Right kidney (tissue), 1 donor: ENCODE results near the gene SGSM1.
A peak's percentile ranks its signal among the peaks of the same experiment; 100 is the strongest.
"Not testable (repeated sequence)": the region's sequence is repeated elsewhere in the genome, so short reads cannot be mapped to it uniquely, and the experiment has no call there.

ENCODE experiments used
- DNase-seq: peaks from one replicate; pipeline ENCODE4 v3.0.0-alpha.2; 2016

Gene SGSM1

DNA sequence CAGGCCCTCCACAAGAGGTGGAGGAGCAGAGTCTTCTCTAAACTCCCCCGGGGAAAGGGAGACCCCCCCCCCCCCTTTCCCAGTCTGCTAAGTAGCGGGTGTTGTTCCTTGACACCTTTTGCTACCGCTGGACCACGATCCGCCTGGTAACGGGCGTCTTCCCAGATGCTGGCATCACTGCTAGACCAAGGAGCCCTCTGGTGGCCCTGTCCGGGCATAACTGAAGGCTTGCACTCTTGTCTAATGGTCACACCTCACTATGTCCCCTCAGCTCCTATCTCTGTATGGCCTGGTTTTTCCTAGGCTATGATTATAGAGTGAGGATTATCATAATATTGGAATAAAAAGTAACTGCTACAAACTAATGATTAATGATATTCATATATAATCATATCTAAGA, 31.5 kb downstream of the SGSM1 start:
- not testable (repeated sequence) for DNase-seq

GRCh38 chr22:24841261-24841660, 35.2 kb downstream of the SGSM1 start:
- DNase-seq, result no peak

DNA sequence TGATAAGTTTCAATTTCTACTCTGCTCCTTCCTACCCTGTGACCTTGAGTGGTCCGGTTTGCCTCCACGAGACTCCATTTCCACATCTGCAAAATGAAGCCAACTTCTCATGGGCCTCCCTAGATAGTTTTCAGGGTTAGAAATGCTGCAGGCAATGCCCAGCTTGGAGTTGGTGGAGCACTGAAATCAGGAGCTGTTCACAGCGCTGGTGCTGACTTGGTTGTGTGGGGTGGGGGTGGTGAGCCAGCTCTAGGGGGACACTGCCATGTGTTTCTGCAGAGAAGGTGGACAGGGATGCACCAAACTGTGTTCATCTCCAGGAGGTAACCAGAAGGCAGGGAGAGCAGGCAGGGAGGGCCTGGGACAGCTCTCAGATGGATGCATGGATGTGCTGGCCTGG, 37.0 kb downstream of the SGSM1 start:
- no peak for DNase-seq

GRCh38 chr22:24845041-24845898, 39.3 kb downstream of the SGSM1 start:
- DNase-seq, result no peak

- no peak for DNase-seq
Observed at GRCh38 chr22:24847490-24847889, 41.5 kb downstream of the SGSM1 start.

DNA sequence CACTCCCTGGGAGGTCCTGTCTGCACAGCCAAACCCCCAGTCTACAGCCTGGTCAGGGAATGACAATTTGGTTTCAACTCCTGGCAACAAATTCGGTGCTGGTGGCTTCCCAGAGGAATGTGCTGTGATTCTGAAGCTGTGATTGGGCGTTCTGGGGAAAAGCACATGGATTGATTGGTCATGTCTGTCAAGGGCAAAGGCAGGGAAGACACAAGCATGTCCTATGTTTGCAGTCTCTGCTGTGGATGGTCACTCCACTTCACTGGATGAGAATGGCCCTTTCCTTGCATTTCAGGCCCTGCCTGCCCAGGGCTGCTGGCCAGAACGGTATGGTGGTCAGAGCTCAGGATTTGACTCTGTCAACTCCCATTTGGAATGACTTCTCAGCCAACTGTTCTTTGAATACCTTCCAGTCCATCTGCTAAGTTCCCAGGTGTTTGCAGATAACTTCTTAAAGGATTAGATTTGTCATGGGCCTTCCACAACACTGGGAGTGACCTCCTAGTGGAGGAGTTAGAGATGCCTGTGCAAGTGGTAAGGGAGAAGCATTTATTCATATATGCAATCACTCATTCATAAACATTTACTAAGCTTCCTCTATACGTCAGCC, 42.7 kb downstream of the SGSM1 start:
- DNase-seq, result no peak

DNA sequence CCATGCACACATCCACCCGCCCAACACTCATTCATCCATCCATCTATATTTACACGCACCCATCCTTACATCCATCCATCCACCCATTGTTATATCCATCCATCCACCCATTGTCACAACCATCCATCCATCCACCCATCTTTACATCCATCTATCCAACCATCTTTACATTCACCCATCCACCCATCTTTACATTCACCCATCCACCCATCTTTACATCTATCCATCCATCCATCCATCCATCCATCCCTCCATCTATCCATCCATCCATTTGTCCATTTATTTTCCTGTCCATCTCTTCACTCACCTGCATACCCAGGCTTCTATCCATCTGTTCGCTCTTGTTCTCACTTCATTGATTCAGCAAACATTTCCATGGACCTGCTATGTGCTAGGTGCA, 49.8 kb downstream of the SGSM1 start:
- DNase-seq, result no peak

- no peak for DNase-seq
Observed at GRCh38 chr22:24857576-24857975, 51.6 kb downstream of the SGSM1 start.

- no peak for DNase-seq
Observed at GRCh38 chr22:24859587-24859986, 53.6 kb downstream of the SGSM1 start.

GRCh38 chr22:24865508-24865907, 59.5 kb downstream of the SGSM1 start:
- DNase-seq, result no peak

DNA sequence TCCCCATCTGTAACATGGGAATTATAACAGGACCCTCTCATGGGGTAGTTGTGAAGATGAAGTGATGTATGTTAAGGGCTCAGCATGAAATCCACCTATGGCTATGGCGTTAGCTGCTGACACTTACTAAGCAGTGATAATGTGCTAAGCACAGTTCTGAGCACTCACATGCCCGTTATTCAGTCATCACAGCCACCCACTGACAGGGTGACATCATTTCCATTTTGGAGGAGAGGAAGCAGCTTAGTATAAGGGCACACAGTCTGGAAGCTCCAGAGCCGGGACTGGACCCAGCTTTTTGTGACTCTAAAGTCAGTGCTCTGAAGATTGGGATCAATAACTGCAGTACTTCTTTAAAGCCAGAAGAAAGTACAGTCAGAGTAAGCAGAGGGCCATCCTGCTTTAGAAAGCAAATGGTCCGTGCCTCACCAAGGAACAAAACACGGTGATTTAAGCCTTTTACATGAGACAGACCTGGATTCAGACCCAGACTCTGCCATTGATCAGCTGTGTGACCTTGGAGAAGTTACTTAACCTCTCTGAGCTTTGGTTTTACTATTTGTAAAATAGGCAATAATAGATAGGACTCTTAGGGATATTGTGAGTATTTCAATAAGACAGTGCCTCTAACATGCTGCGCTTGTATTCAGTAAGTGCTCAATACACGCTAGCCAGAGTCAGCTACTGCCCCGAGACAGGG, 61.5 kb downstream of the SGSM1 start:
- DNase-seq, result no peak

DNA sequence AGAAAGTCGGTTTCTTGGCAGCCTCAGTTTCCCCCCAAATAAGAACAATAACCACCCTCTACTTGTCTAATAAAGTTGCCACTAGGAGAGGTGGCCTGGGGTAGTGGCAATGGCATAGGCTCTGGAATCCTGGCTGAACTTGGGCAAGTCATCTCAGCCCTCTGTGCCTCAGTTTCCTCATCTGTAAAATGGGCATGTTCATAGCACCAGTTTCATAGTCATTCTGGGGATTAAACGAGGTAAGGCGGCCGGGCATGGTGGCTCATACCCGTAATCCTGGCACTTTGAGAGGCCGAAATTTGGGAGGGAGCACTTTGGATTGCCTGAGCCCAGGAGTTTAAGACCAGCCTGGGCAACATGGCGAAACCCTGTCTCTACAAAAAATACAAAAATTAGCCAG, 63.0 kb downstream of the SGSM1 start:
- DNase-seq, result no peak

GRCh38 chr22:24871611-24872205, 65.7 kb downstream of the SGSM1 start:
- DNase-seq, result no peak

- no peak for DNase-seq
Observed at GRCh38 chr22:24873226-24873625, 67.2 kb downstream of the SGSM1 start.

DNA sequence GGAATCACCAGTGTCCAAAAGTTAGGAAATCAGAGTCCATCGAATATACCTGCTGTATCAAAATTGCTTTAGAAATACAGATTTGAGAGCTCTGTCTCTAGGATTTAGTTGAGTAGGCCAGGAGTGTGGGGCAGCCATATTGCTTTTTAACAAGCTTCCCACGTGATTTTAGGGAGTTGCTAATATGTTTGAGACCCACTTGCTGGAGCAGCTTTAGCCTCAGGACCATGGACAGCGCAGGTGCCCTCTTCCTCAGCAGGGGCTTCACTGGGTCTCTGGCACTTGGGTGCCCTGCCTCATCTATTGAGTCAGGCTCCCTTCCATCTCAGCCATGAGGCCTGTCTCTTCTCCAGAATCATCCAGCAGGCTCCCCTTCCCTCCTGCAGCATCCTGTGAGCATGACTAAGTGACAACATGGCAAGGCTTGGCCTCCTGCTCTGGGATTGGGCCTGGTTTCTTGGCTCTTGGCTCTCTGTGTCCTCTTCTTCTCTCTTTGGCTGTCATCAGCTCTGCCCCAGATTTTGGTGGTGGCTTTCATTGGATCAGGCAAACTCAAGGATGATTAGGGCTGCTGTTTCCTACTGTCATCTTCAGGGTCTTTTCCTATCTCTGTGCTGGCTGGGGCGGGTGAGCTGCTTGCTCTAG, 70.0 kb downstream of the SGSM1 start:
- DNase-seq, result peak; percentile 17

DNA sequence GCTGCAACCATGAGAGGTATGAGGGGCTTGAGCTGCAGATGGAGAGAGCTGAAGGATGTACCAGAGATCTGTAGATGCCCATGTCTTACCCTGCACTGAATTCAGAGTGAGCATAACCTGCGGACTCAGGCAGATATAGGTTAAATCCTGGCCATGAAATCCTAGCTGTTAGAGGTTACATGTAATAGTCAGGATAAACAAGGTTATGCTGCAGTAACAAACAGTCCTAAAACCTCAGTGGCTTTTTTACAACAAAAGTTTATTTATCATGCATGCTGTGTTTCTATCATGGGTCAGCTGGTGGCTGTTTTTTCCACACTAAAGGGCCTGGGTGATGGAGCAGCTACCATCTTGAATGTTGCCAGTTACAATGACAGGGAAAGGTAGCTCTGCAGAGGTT, 70.7 kb downstream of the SGSM1 start:
- no peak for DNase-seq

DNA sequence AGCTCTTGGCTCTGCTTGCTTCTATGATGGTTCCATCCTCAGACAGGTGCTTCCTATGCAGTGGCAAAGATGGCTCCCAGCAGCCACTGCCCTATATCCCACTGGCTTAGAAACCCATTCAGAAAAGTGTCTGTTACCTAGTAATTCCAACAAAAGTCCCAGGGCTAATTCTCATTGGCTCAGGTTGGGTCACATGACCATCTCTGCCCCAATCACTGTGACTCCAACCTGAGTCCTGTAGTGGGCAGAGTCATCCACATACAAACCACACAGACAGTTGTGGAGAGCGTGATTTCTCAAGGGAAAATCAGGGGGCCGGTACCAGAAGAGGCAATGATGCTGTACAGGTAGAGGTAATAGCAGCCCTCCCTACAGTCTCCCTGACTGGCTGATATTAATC, 73.0 kb downstream of the SGSM1 start:
- DNase-seq, result no peak

GRCh38 chr22:24883432-24883831, 77.4 kb downstream of the SGSM1 start:
- DNase-seq, result no peak

DNA sequence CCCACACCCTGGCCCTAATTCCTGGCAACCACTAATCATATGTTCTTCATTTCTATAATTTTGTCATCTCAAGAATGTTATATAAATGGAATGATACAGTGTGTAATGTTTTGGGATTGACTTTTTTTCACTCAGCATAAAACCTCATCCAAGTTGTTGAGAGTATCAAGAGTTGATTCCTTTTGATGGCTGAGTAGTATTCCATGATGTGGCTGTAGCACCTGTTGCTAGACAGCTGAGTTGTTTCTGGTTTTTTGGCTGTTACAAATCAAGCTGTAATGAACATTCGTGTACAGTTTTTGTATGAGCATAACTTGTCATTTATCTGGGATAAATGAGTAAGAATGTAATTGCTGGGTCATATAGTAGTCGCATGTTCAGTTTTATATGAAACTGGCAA, 81.2 kb downstream of the SGSM1 start:
- DNase-seq, result no peak

DNA sequence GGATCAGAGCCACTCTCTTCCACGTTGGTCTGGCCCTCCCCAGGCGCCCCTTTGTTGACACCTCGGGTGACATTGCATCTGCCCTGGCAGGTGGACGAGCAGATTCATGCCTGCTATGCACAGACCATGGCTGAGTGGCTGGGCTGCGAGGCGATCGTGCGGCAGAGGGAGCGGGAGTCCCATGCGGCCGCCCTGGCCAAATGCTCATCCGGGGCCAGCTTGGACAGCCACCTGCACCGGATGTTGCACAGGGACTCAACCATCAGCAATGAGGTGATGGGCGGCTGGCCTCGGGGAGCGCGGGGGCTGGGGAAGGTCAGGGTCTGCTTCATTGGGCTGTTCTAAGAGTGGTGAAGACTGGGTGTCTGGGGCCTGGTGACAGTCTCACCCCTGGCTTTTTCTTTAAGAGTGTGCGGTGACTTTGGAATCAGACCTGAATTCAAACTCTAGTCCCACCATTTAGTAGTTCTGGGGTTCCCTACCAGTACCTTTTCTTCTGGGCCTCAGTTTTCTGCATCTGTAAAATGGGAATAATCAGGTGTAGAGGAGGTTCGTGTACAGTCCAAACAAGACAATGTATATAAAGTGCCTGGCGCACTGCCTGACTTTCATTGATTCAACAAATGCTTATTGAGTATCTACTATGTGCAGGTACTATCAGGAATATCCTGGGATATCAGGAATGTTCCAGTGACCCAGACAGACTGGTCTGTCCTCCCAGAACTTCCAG, 87.5 kb downstream of the SGSM1 start:
- no peak for DNase-seq

- peak; percentile 12 for DNase-seq
Observed at GRCh38 chr22:24894220-24894975, 88.4 kb downstream of the SGSM1 start.
